Fibroblast of lung (primary cell): ENCODE results near the gene ATP13A5.

Experiments used
- CTCF ChIP-seq, 2 donors: IDR thresholded peaks in 1 of 2; conservative IDR thresholded peaks in 1 of 2; 1 replicate in 1 of 2; 2 replicates in 1 of 2; pipeline ENCODE4 v1.5.1; 2011 to 2012; ENCODE audit warnings: low read length in 2 of 2, control low read depth in 1 of 2, inconsistent platforms in 1 of 2, low read depth in 1 of 2, mild to moderate bottlenecking in 1 of 2
- EZH2 ChIP-seq: IDR thresholded peaks from 2 replicates; pipeline ENCODE4 v1.5.1; 2012; ENCODE audit warnings: low read length, control low read depth, mild to moderate bottlenecking; ENCODE audit errors: missing control alignments

GRCh38 chr3:193357291-193357690 lies 21.3 kb downstream of the ATP13A5 start:
- no peak for TF ChIP-seq CTCF (conservative IDR thresholded peaks at IDR 0.05 in 1 of 2, IDR thresholded peaks at IDR 0.05 in 1 of 2; ENCODE audit: low read depth in 1 of 2, low read length in 2 of 2)
- no peak for TF ChIP-seq EZH2
